GM21576 (cell line): ENCODE measurements around the gene TSHZ3.

Source experiments
- ATAC-seq: cut with Tn5 transposase; IDR thresholded peaks from one replicate; pipeline ENCODE4 v1.9.1; 2021; ENCODE audit warnings: mild to moderate bottlenecking, moderate library complexity; ENCODE audit not compliant: unreplicated experiment

Gene TSHZ3

DNA sequence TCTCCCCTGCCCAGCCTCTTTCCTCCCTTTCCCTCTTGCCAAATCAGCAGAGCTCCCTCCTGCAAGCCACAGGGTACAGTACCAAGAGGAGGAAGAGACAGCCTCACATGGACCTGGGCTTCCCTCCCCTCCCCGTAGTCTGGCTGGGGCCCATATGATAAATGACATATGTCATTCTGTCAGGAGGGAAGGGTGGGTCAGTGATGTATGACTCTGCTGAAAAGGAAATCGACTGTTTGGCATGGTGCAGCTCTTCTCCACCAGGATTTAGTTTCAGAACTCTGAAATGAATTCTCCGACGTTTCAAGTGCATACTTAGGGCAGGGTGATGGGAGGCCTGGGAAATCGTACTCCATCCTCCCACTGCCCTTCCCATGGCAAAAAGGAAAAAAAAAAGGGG lies 9.8 kb downstream of the TSHZ3 start:
- ATAC-seq: no peak

GRCh38 chr19:31338069-31338776 lies 11.0 kb downstream of the TSHZ3 start:
- ATAC-seq: no peak

DNA sequence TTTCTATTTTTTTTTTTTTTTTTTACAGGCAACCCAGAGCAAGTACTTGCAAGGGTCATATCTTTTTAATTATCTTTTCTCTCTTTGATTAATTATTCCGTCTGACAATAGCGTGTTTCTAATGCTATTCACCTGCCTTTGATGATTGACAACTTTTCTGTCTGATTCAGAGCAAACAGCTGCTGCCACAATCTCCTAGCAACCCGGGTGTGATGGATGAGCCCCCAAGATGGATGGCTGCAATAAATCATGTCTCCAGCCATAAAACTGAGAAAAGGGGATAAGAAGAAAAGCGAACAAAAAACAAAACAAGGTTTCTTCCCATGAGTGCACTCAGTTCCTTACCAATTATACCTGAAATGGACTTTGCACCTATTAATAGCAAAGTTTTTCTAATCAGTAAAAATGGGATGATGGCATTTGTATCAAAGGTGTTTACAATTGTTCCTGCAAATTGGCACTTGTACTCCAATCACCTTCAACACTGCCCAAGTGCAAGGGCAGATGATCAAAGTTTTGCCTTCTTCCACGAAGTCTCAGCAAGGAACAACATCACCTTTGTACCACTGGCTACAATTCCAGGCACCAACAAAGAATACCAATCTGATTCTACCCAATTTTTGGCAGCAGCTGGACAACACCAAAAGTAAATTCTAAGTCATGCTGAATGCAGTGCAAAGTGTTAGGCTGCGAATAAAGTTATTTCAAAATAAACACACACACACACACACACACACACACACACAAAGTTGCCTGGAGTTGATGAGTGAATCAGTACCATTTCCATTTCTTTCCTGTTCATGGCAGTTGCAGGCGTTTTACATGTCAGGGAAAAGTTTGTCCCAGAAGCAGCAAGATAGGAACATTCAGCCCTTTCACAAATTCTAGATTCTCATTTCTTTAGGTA lies 12.0 kb downstream of the TSHZ3 start:
- no peak for ATAC-seq

DNA sequence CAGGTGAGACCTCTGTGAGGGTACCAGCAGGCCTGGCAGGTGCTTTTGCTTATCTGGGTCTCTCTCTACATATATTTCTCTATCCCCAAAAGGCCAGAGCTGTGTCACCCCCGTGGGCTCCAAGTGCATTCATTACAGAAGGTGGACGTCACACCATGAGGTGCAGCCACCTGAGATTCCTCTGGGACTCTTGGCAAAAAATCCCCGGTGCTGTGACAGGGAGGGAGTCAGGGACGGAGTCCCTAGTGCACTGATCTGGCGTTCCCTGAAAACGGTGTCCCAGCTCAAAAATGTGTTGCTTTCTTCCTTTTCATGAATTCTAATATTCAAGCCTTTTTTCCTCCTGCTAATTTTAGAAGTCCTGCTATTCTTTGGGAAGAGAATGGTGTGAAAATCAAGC lies 13.5 kb downstream of the TSHZ3 start:
- no peak for ATAC-seq

DNA sequence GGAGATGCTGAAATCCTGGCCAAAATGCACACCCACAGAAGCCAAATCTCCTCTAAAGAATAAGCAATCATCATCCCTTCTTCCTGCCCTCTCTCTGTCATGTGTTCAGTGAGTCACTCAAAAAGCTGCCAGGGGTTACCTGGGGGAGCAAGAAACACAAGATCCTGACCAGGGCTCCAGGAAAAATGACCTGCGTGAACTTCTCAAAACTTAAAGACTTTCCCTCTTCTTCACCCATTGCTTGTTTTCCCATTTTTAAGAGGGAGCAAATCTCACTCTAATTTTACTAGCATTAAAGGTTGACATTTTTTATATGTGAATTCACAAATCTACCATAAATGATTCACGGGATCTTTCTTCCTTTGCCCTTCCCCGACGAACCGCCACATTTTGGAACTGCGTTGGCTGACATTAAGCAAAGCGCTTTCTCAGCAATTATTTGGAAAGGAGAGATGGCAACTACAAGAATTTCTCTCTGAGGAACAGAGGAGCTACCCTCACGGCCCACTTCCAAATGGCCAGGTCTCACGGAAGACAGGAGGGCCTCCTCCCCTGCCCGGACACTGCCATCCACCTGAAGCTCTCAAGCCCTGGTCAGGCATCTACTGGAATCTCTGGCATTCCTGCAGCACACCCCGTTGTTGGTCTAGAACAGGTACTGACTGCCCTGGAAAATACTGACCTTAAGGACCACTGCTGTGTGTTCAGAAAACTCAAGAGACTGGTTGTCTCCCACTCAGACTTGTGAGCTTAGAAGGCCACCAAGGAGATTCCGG lies 14.2 kb downstream of the TSHZ3 start:
- ATAC-seq: no peak

- ATAC-seq: no peak
These were observed 15.0 kb downstream of the TSHZ3 start for GRCh38 chr19:31334101-31334848.

DNA sequence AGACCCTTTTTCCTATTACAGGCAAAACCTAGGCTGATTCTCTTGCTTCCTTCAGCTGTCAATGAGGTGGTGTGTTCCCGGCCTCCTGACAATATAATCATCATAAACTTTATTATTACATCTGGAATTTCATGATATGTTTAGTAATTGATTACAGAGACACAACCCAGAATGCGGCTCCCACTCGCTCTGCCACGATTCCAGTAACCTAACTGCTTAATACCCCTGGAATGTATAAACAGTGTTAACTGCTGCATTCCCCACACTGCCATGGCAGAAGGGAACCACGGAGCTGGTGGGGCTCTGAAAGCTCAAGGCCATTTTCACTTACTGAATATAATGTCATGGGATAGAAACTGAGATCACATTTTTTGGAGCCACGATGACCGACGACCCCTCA lies 17.1 kb downstream of the TSHZ3 start:
- no peak for ATAC-seq

GRCh38 chr19:31331536-31331935 lies 17.7 kb downstream of the TSHZ3 start:
- no peak for ATAC-seq

DNA sequence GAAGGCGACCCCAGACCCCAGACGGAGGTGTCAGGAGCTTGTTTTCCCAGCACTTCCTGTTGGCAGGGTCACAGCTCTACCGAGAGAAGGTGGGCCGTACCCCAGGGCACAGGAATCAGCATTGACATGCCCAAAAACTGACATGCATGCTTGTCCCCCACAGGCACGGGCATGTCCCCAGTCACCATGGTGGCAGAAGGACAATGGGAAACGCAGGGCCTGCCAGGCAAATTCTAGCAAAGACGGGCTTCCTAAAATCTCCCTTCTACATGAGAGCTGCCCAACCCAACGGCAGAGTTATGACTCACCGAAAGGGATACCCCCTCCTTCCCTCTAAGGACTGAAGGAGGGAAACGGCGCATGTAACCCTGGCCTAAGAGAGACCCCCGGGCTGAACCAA lies 18.5 kb downstream of the TSHZ3 start:
- ATAC-seq: no peak

DNA sequence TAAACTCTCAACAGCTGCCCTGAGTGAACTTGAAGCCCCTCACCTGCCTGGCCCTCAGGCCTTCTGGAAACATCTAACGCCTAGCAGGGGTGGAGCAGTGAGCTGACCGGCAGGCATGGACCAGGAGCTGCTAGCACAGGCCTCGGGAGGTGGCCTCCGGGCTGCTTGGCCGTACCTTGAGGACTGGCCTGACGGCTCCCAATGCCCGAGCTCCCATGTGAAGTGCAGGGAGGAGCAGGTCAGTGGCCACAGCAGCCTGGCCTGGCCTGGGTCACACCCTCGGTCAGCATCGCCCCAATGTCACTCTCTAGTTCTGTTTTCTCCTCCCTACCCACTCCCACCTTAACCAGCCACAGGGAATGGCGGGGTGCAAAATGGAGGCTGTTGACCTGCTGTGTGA lies 19.0 kb downstream of the TSHZ3 start:
- ATAC-seq: no peak

GRCh38 chr19:31329819-31330218 lies 19.4 kb downstream of the TSHZ3 start:
- ATAC-seq: no peak

- ATAC-seq: no peak
These were observed 21.0 kb downstream of the TSHZ3 start for GRCh38 chr19:31328238-31328637.

DNA sequence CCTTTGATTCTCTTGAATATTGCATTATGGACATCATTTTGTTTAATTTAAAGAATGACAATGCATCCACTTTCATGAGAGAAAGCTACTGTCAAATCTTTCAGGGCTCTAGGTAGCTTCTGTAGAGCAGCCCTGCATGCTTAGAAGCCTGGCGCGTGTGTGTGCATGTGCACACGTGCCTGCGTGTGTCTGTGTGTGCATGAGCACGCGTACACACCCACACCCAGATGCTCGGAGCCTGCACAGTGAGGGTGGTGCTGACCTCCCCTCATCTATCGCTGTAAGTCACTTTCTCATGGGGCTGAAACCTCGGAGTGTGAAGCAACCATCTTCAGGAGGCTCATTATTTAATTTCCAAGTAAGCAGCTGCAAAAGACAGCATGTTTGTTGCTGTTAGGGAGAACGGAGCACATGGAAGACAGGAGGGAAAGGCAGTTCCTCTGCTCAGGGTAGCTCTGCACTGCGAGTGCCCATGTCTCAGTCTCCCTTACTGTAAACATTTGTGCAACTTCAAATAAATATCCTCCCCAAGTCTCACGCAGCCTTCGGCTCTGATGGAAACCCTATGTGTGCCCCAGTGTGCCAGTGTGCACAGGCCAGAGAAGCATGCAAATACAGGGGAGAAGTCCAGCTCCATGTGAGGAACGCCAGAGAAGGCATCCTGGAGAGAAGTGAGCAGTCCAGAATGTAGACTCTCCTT lies 22.8 kb downstream of the TSHZ3 start:
- ATAC-seq: no peak

GRCh38 chr19:31325342-31325741 lies 23.9 kb downstream of the TSHZ3 start:
- no peak for ATAC-seq

DNA sequence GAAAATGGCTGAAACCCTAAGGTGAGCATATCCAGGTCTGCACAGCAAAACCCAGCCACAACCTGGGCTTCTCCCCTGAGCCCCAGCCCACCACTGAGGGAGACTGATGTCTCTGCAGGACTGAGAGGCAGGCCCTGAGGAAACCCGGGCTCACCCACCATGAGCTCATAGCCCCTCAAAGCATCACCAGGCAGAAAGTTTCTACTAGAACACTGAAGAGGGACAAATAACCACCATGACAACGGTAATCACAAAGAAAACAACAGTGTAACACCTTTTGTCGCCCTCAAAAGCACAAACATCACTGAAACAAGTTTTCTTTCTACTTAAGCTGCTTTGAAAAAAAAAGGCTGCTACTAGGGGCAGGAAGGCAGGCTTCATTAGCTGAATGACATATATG lies 29.8 kb downstream of the TSHZ3 start:
- ATAC-seq: no peak

DNA sequence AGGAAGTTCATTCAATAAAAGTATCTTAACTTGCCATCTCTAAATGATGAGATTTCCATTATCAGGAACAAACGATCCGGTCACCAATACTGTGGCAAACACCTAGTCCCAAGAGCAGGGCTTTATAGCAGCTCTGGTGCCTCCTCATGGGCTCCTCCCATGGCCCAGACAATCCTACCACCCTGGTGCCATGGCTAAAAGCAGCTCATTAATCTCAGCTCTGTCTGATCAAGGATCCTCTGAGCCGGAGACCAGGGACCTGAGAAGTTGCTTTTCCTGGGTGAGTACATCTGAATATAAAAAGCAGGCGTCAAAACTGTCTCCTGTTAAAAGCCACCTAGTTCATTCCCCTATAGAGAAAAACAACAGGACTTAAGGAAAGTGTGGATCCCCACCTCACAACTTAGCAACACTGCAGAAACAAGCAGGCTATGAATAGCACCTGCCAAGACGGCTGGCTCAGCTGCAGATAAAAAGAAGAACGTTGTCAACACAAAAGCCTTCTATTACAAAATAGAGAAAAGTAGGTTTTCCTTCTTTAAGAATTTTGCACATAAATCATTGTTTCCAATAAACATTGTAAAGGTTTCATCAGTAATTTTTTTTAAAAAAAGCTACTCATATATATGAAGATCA lies 30.3 kb downstream of the TSHZ3 start:
- ATAC-seq: no peak

- ATAC-seq: no peak
These were observed 31.7 kb downstream of the TSHZ3 start for GRCh38 chr19:31317570-31317969.

DNA sequence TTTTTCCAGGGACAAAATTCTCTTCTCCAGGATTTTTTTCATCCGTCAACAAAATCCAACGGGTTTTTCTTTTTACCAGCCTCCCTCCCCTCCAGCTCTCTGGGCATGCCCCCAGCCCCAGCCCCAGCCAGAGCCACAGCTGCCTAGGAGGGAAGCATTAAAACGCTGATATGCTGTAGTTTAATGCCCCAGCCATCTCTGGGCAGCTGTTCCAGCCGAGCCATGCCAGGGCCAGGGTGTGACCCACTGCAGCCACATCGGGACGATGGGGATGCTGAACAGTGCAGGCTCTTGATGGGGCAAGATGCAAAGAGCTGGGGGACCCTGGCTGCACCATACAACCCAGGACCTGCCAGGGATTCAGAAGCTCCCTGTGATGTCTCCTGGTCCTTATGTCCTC lies 32.1 kb downstream of the TSHZ3 start:
- no peak for ATAC-seq

GRCh38 chr19:31316201-31316951 lies 32.9 kb downstream of the TSHZ3 start:
- no peak for ATAC-seq
